Renal cortex interstitium (tissue), 11 donors: ENCODE data around the gene DOCK9. TPM values are rescaled to one million over a fixed set of nuclear protein-coding genes. Genes with fewer than 3 reads are reported as not detected.
"Not testable (repeated sequence)": the region's sequence is repeated elsewhere in the genome, so short reads cannot be mapped to it uniquely, and the experiment has no call there.

ENCODE experiments used
- DNase-seq, 11 donors: peaks; one replicate each; pipeline ENCODE4 v3.0.0-alpha.2; 2013; ENCODE audit warnings: low read depth in 9 of 11, low spot score in 4 of 11; ENCODE audit errors: extremely low read depth in 1 of 11
- polyA plus RNA-seq, 3 donors: library from polyadenylated mRNA; unstranded; fragments of 120-200 nt; gene quantifications; one replicate each; pipeline ENCODE4 v1.2.1, GENCODE V29; 2013; ENCODE audit not compliant: insufficient read length in 3 of 3

The DOCK9 gene
- polyA plus RNA-seq, 3 donors = 54.0 to 74.4 (median 65.2) TPM

- DNase-seq = no peak
Measured at GRCh38 chr13:98822225-98822606, 155.6 kb downstream of the DOCK9 start.

GRCh38 chr13:98821372-98822224 lies 156.3 kb downstream of the DOCK9 start:
- no peak for DNase-seq

- DNase-seq = no peak
Measured at GRCh38 chr13:98820744-98821371, 157.0 kb downstream of the DOCK9 start.

- DNase-seq = no peak
Measured at GRCh38 chr13:98820300-98820699, 157.6 kb downstream of the DOCK9 start.

- no peak for DNase-seq
Measured at GRCh38 chr13:98819382-98820010, 158.4 kb downstream of the DOCK9 start.

- DNase-seq = no peak
Measured at GRCh38 chr13:98816406-98816805, 161.5 kb downstream of the DOCK9 start.

- DNase-seq = no peak
Measured at GRCh38 chr13:98813993-98814392, 163.9 kb downstream of the DOCK9 start.

GRCh38 chr13:98812186-98812790 lies 165.6 kb downstream of the DOCK9 start:
- not testable (repeated sequence) for DNase-seq

GRCh38 chr13:98810746-98811145 lies 167.1 kb downstream of the DOCK9 start:
- DNase-seq = no peak

GRCh38 chr13:98809345-98809777 lies 168.5 kb downstream of the DOCK9 start:
- DNase-seq = no peak

- DNase-seq = no peak
Measured at GRCh38 chr13:98807774-98808173, 170.1 kb downstream of the DOCK9 start.

GRCh38 chr13:98804336-98804855 lies 173.5 kb downstream of the DOCK9 start:
- DNase-seq = no peak

GRCh38 chr13:98803921-98804320 lies 173.9 kb downstream of the DOCK9 start:
- DNase-seq = no peak

- DNase-seq = no peak
Measured at GRCh38 chr13:98803111-98803561, 174.7 kb downstream of the DOCK9 start.

GRCh38 chr13:98802559-98802958 lies 175.3 kb downstream of the DOCK9 start:
- no peak for DNase-seq

- DNase-seq = no peak
Measured at GRCh38 chr13:98801626-98802418, 176.0 kb downstream of the DOCK9 start.

- DNase-seq = no peak
Measured at GRCh38 chr13:98800078-98800477, 177.8 kb downstream of the DOCK9 start.

- DNase-seq = no peak
Measured at GRCh38 chr13:98798849-98799645, 178.8 kb downstream of the DOCK9 start.
